ENCODE results near the gene CIAO3. TPM values are rescaled to one million over a fixed set of nuclear protein-coding genes. Genes with fewer than 3 reads are reported as not detected.

Gene CIAO3
- total RNA-seq, 1 donor from 2014 or later = 21.7 TPM

DNA sequence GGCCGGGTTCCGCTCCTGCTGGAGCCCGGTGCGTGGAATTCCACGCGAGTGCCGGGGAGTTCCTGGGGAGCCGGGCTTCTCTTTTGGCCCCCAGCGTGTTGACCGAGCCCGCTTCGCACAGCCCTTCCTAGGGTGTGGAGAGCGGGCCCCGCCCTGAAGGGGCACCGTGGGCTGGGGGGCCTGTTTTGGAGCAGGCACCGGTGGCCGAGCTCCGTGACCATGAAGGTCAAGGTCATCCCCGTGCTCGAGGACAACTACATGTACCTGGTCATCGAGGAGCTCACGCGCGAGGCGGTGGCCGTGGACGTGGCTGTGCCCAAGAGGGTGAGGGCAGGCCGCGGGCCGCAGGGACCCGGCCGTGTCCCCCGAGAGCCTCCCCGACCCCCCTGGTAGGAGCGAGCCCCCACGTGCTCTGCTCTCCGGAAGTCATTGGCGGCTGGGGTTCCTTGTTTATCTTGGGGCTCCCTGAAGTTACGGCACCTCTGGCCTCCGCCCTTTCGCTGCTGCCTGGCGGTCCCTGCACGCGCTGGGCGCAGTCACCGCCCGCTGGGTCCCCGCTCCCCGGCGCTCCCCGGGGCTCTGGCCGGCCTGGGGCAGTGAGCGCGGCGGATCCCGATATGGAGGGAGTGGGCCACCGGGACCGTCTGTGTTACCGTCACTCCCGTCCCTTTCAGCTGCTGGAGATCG, 13.4 kb downstream of the CIAO3 start:
- DNase-seq (ENCODE audit: low spot score) = no peak
- intact Hi-C loops (cut with DNase I) = no loop called here

DNA sequence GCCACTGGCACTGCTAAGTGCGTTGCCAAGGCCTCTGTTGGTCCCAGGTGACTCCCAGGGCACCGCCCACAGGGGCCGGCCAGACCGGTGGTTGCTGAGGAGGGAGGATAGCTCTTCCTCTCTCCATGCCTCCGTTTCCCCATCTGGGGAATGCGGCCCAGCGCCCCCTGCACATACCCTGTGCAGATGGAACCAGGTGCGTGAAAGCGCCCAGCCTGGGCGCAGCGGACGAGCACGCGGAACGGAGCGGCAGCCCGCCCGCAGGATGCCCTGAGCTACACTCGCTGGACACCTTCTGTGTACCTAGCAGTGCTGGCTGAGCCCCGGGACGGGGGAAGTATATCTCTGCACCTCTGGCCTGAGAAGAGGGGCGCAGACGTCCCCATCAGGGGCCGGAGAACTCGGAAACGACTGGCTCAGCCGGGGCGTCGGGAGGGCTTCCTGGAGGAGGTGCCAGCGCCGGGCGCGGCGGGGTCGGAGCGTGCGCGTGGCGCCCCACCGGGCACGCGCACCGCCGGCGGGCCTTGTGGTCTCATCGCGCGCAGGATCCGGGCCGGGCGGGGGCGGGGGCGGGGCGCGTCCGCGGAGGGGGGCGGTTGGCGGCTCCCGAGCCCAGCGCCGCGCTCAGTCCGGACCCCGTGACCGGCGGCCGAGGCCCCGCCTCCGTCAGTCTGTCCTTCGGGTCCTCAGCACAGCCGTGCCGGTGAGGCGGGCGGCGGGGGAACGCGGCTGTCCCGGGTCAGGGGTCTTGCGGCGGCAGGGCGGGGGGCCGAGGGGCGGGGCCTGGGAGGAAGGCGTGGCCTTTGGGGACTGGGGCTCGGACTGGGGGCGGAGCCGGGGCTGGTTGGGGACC, 14.1 kb downstream of the CIAO3 start, which contains the start of the genes CCDC78 and HAGHL:
Gene CCDC78 (minus strand): TSS at position 6 of the 853 bp plus-strand sequence. CDS start 76 bp downstream, outside the sequence.
Gene HAGHL (plus strand): TSS at position 669 of the 853 bp plus-strand sequence. CDS start 404 bp downstream, outside the sequence.
- no peak for DNase-seq (ENCODE audit: low spot score)
- intact Hi-C loops (cut with DNase I) = no loop called here

- intact Hi-C loops (cut with DNase I) = no loop called here
- DNase-seq (ENCODE audit: low spot score) = no peak
Measured at GRCh38 chr16:726188-726437, 14.7 kb downstream of the CIAO3 start.

DNA sequence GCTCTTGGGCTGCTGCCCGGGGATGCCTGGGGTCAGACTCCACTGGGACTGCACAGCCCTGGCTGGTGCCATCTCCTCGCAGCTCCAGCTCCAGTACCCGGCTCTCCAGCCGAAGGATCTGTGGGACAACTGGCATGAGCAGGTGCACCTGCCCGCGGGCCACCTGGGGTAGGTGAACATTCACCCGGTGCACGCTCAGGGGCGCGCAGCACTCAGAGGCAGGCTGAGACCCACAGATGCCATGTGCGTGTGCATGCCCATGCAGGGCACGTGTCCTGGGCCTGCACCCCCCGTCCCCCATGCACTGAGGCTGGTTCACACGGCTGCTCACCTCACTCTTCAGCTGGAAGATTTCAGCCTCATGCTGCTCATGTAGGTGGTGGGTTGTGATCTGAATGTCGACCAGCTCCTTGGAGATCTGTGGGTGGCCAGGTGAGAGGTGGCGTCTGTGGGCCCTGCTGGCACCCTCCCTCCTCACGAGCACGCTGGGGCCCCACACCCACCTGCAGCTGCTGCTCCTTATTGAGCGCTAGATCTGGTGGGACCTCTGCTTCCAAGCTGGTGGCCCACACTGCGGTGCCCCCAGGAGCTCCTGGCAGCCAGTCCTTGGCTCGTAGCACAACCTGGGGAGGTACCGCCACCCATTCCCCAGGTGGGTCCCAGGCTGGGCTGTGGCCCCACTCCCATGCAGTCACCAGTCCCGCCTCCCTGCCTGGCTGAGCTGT, 15.2 kb downstream of the CIAO3 start:
- DNase-seq (ENCODE audit: low spot score) = no peak
- intact Hi-C loops (cut with DNase I) = no loop called here

- intact Hi-C loops (cut with DNase I) = no loop called here
- DNase-seq (ENCODE audit: low spot score) = no peak
Measured at GRCh38 chr16:725041-725376, 15.8 kb downstream of the CIAO3 start.

DNA sequence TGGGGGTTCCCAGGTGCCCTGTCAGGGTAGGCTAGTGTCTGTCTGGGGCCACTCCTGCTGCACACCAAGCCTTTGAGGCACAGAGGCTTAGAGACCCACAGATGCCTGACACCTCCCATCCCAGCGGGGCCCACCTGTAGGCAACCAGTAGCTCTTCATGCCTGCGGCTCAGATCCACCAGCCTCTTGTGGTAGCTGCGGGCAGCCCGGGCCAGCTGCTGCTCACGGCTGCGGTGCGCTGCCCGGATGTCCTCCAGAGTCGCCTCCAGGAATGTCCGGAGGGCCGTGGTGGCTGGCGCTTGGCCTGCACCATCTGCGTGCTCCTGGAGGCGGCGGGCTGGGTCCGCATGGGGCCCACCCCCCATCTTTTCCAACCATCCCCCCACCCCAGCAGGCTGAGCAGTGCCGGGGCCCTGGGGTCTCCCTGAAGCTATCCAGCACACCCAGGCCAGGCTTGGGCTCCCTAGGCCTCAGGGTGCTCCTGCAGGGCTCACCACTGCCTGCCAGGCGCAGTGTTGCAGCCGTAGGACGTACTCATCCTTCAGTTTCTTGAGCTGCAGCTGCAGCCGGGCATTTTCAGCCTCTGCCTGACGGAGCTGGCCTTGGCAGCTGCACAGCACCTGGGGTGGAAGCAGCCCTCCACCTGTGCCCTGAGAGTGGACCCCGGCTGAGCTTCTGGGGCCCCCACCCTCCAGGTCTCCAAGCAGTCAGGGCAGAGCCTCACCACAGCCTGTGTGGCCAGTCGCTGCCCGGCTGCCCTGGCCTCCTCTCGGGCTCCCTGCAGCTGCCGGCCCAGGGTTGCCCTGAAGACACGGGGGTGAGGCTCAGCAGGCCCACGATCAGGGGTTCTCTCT, 16.4 kb downstream of the CIAO3 start:
- DNase-seq (ENCODE audit: low spot score) = no peak

DNA sequence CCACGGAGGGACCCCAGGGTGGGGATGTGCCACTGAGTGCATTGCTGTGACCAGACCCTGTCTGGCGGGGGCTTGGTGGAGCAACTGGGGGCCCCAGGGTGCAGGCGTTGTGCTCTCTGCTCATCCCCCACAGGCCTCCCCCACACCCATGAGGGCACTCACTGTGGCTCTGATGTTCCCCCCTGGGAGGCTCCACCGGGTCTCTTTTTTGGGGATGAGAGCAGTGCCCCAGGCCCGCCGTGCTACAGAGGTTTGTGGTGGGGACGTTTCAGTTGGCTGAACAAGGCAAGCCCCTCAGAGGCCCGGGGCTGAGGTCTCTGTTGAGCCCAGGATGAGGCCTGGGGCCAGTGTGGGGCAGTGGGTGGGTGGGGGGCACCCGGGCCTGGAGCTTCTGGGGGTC, 17.1 kb downstream of the CIAO3 start:
- no peak for DNase-seq (ENCODE audit: low spot score)
- intact Hi-C loops (cut with DNase I) = no loop called here

More for the DNA sequence above, 16.4 kb downstream of the CIAO3 start:
- intact Hi-C loops (cut with DNase I) = no loop called here

DNA sequence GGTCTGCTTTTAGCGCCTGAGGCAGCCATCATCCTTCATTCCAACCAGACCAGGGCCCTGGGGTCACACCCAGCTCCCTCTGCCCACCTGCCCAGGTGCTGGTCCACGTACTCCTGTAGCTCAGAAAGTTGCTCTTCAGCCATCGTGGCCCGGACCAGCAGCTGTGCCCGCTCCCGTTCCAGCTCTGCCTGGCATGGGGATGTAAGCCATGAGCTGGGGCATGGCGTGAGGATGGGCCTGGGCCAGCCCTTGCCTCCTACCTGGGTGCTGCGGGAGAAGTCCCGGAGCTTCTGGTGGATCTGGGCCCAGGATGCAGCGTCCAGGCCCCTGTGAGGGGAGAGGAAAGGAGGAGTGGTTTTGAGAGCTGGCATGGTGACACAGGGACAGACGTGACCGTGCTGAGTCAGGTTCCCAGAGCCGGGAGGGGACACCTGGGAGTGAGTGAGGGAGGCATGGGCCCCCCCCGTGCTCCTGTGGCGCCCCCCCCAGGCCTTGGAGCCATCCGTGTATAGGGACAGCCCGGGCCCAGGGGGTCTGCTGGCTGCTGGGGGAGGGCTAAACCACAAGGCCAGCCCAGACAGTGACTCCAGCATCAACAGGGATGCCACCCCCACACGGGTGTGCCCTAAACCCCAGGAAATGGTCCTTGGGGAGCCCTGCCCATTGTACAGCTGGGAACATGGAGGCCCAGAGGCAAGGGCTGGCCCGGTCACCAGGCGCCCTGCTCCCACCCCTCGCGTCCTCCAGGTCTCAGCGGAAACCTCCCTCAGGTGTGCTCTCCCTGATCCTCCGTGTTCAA, 17.8 kb downstream of the CIAO3 start:
- intact Hi-C loops (cut with DNase I) = no loop called here
- no peak for DNase-seq (ENCODE audit: low spot score)

DNA sequence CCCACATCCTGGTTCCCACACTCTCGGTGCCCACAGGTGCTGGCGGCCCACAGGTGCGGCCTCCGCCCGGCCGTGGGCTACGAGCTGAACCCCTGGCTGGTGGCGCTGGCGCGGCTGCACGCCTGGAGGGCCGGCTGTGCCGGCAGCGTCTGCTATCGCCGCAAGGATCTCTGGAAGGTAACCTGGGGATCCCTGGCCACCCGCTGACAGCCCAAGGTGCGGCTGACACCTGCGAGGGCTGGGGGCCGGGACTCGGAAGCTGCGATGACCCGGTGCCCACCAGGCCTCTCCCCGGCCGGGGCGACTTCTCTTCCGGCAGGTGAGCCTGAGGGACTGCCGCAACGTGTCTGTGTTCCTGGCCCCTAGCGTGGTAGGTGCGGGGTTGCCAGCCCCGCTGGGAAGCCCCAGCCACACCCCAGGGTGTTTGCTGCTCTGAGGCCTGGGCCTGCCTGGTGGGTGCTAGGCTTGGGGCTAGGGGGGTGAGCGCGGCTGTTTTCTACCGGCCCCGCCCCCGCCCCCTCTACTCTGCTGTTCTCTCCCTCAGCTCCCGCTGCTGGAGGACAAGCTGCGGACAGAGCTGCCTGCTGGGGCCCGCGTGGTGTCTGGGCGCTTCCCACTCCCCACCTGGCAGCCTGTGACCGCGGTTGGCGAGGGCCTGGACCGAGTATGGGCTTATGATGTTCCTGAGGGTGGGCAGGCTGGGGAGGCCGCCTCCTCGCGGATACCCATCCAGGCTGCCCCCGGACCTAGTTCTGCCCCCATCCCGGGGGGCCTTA, 18.8 kb downstream of the CIAO3 start:
- DNase-seq (ENCODE audit: low spot score) = no peak
- intact Hi-C loops (cut with DNase I) = loop anchor here (2.0 kb wide), 1 partner anchor 19 kb away; the partner anchor contains the start of gene CIAO3

DNA sequence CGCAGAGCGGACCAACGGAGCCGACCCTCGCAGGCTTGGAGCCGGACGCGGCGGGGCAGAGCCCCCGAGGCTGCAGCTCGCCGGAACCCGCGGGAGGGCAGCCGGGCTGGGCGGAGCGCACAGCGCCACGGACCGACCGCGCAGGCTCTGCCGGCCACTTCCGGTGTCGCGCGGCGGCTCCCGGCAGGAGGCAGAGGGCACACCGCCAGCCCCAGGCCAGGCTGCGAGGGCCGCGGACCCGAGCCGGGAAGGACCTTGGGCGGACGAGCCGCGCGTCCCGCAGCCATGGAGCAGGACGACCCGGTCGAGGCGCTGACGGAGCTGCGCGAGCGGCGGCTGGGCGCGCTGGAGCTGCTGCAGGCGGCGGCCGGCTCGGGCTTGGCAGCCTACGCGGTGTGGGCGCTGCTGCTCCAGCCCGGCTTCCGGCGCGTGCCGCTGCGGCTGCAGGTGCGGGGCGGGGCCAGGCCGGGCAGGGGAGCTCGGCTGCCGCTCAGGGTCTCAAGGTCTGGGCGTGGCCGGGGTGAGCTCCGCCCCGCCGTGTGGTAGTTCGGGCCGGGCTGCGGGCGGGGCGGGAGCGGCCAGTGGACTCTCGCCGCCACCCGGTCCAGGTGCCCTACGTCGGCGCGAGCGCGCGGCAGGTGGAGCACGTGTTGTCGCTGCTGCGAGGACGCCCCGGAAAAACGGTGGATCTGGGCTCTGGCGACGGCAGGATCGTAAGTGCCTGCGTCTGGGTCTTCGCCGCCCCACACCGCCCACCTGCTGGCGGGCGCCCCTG, 19.6 kb downstream of the CIAO3 start, which contains the start of gene ANTKMT:
Gene ANTKMT (plus strand): TSS at position 157 of the 775 bp plus-strand sequence. CDS start 129 bp downstream, at position 286.
- peak; percentile 85 for DNase-seq (ENCODE audit: low spot score)
- intact Hi-C loops (cut with DNase I) = loop anchor here (2.0 kb wide), 1 partner anchor 20 kb away; the partner anchor contains the start of gene CIAO3

DNA sequence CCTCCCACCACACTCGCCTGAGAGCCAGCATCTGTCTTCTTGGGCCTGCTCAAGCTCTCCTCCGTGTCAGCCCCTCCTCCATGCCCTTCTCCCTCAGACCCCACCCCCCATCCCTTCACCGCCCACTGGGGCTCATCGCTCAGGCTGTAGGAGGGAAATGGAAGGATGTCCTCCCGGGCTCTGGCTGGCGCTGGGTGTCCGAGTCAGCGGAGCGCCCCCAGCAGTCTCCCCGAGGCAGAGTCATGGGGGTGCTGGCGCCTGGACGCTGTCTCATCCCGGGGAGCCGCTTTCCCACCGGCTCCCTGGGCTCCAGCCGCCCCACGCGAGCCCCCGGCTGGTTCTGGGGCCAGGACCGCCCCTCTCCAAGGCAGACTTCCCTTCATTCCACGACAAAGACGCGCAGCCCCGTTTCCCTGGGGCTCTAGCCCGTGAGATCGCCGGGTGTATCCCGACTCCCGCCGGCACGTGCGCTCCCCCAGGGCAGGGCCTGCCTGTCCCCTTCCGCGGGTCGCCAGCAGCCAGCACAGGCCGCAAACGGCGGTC, 20.3 kb downstream of the CIAO3 start:
- no peak for DNase-seq (ENCODE audit: low spot score)

DNA sequence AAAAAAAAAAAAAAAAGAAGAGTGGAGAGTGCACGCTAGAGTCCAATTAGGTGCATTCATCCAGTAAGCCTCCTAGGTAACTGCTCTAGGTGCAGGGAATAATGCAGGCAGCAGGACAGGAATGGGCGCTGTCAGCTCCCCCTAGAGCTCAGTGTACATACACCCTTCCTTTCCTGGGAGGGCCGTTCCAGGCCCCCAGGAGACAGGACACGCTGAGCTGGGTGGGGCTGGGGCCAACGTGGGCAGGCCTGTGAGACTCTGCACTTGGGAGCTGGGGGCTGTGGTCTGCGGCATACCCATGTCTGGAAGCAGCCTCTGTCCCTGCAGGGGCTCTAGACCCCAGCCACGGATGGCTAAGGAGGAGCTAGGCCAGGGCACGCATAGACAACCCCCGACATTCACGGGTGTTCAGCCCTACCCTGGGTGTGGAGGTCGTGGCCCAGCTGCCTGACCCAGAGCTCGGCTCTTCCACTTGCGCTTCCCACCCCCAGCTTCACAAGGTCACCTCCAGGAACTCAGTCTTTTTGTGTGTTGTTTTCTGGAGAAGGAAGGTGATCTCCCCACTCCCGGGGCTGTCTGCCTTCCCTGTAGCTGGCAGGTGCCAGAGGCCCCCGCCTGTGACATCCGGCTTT, 20.9 kb downstream of the CIAO3 start:
- intact Hi-C loops (cut with DNase I) = loop anchor here (2.0 kb wide), 1 partner anchor 21 kb away; the partner anchor contains the start of gene CIAO3
- no peak for DNase-seq (ENCODE audit: low spot score)

More for the DNA sequence above, 20.3 kb downstream of the CIAO3 start:
- intact Hi-C loops (cut with DNase I) = loop anchor here (2.0 kb wide), 1 partner anchor 20 kb away; the partner anchor contains the start of gene CIAO3

DNA sequence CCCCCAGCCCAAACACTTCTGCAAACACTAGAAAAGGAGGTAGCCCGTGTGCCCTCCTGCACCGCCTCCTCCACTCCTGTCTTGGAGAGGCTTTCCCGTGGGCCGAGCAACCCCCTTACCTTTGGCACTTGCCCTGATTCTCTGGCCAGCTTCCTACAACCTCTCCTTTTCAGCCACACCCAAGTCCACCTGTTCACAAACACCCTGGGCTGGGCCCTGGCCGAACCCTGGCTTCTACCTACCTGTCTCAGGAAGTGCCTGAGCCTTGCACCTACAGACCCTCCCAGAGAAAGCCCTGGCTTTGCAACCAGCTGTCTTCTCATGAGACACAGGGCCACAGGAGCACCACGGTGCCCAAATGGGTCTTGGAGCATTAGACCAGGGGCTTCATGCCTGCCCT, 21.9 kb downstream of the CIAO3 start:
- intact Hi-C loops (cut with DNase I) = no loop called here
- no peak for DNase-seq (ENCODE audit: low spot score)

- intact Hi-C loops (cut with DNase I) = no loop called here
- DNase-seq (ENCODE audit: low spot score) = no peak
Measured at GRCh38 chr16:718389-718788, 22.4 kb downstream of the CIAO3 start.

DNA sequence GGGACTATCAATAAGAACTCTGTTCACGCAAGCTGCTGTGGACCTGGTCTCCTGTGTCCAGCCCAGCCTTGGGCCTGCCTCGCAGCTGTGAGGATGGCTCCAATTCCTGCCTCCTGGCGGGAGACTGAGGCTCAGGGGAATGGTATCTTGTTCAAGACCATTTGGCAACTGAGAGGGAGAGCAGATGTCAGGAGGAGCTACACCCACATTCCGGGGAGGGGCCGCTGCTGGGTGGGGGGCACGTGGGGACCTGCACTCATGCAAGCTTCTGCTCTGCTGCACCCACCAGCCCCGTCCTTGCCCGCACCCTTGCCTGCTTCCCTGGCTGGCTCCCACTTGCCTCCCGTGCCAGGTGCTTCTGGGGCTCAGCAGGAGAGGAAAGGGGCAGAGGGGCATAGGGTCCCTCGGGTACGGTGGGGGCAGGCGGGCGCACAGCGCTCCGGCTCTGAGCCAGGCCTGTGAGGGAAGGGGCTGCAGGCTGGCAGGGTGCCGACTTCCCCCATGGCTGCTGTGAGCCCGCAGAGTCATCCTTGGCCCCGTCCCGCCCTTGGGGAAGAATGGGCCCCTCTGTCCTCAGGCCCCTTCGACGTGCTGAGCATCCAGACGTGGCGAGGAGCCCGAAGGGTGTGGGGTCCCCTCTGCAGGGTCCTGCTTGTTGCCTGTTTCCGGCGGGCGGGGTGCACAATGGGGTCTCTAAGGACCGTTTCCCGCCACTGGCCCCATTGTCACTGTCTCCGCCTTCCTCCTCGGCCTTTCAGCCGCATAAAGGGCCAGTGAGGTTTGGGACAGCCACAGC, 23.1 kb downstream of the CIAO3 start:
- intact Hi-C loops (cut with DNase I) = no loop called here
- DNase-seq (ENCODE audit: low spot score) = no peak

Data from cardiac septum (tissue), 1 donor.